OCI-LY3 (cell line): ENCODE results near the gene KDM4C.

Source experiments
- EZH2phosphoT487 ChIP-seq: fragments of 200-600 bp; shearing (Covaris generic); IDR thresholded peaks from 2 replicates; pipeline ENCODE4 v1.6.1; 2018; ENCODE audit warnings: antibody characterized with exemption, mixed run types, low read depth
- TF ChIP-seq, protein P1 (sequence below): fragments of 200-600, 300-600 bp; sonication (generic); IDR thresholded peaks from 2 replicates; pipeline ENCODE4 v1.5.1; 2014; ENCODE audit warnings: antibody characterized with exemption, low read length, low read depth

- TF ChIP-seq, protein P1, sequence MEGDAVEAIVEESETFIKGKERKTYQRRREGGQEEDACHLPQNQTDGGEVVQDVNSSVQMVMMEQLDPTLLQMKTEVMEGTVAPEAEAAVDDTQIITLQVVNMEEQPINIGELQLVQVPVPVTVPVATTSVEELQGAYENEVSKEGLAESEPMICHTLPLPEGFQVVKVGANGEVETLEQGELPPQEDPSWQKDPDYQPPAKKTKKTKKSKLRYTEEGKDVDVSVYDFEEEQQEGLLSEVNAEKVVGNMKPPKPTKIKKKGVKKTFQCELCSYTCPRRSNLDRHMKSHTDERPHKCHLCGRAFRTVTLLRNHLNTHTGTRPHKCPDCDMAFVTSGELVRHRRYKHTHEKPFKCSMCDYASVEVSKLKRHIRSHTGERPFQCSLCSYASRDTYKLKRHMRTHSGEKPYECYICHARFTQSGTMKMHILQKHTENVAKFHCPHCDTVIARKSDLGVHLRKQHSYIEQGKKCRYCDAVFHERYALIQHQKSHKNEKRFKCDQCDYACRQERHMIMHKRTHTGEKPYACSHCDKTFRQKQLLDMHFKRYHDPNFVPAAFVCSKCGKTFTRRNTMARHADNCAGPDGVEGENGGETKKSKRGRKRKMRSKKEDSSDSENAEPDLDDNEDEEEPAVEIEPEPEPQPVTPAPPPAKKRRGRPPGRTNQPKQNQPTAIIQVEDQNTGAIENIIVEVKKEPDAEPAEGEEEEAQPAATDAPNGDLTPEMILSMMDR = no peak
- no peak for TF ChIP-seq EZH2phosphoT487
Measured at GRCh38 chr9:6829027-6829426, 71.3 kb downstream of the KDM4C start.
